GM12878 (cell line): ENCODE measurements around the gene KRTAP9-1. TPM values are rescaled to one million over a fixed set of nuclear protein-coding genes. Genes with fewer than 3 reads are reported as not detected.

Experiments
- ATAC-seq: fragments of 200-7000 bp; cut with Tn5 transposase; 3 replicates; pipeline ENCODE4 v1.9.1; 2020; ENCODE audit warnings: mild to moderate bottlenecking, moderate library complexity
- BruUV-seq: library from RNA; stranded (reverse); fragments of 400-500 nt; replicated peaks from 2 replicates; lab custom pipeline; 2021; lab: Mats Ljungman, UMichigan
- CTCF ChIA-PET: fragments of 300-600 bp; sonication (Branson Sonifier 250); formaldehyde crosslinking; extraction: SDS; loops from one replicate; lab custom pipeline; 2021; ENCODE audit warnings: inconsistent platforms; lab: Yijun Ruan, JAX
- POLR2A ChIA-PET: fragments of 350-600 bp; formaldehyde crosslinking; extraction: SDS; loops from one replicate; lab custom pipeline; 2021; ENCODE audit warnings: inconsistent platforms; lab: Charles Lee
- RAD21 ChIA-PET: fragments of 300-600 bp; sonication (Branson Sonifier 250); formaldehyde crosslinking; loops from one replicate; lab custom pipeline; 2023; ENCODE audit warnings: antibody characterized with exemption; ENCODE audit not compliant: unreplicated experiment; lab: Charles Lee
- SMC1A ChIA-PET: fragments of 300-600 bp; sonication (Branson Sonifier 250); formaldehyde crosslinking; loops from one replicate; lab custom pipeline; 2023; ENCODE audit not compliant: unreplicated experiment, uncharacterized antibody; lab: Charles Lee
- DNase-seq: peaks from one replicate; pipeline ENCODE4 v3.0.0-alpha.2; 2011; ENCODE audit warnings: low read depth, low spot score
- FAIRE-seq: peaks from 3 replicates; lab custom pipeline; 2011; peaks lifted over from hg19 to GRCh38; lab: Jason Lieb, UNC
- H2AFZ ChIP-seq: 2 replicates; pipeline ENCODE4 v1.6.0; 2011; ENCODE audit warnings: low read depth, low read length, control low read depth; ENCODE audit not compliant: control insufficient read depth
- H3K27ac ChIP-seq: 2 replicates; pipeline ENCODE4 v1.5.1; 2011; ENCODE audit warnings: control low read depth; ENCODE audit not compliant: control insufficient read depth, insufficient read depth
- H3K27me3 ChIP-seq, 2 experiments: replicated peaks in 1 of 2; 2 replicates each; pipeline versions ENCODE4 v1.6.0 to v1.6.1; 2011; ENCODE audit warnings: low read length in 1 of 2; ENCODE audit not compliant: control insufficient read depth in 2 of 2, insufficient read depth in 2 of 2
- H3K36me3 ChIP-seq, 2 experiments: 2 replicates each; pipeline ENCODE4 v1.5.1; 2011; ENCODE audit warnings: low read length in 1 of 2; ENCODE audit not compliant: control insufficient read depth in 2 of 2, insufficient read depth in 2 of 2
- H3K4me1 ChIP-seq: 2 replicates; pipeline ENCODE4 v1.6.1; 2011; ENCODE audit warnings: mild to moderate bottlenecking, low read length, moderate library complexity, mixed read lengths; ENCODE audit not compliant: control insufficient read depth, insufficient read depth
- H3K4me2 ChIP-seq: 2 replicates; pipeline ENCODE4 v1.6.0; 2011; ENCODE audit warnings: control low read depth; ENCODE audit not compliant: control insufficient read depth, insufficient read depth
- H3K4me3 ChIP-seq: fragments of 200-600 bp; sonication (generic); 2 replicates; pipeline ENCODE4 v1.5.1; 2016
- H3K79me2 ChIP-seq: 2 replicates; pipeline ENCODE4 v1.6.0; 2011; ENCODE audit warnings: low read length; ENCODE audit not compliant: control insufficient read depth, insufficient read depth
- H3K9ac ChIP-seq: 2 replicates; pipeline ENCODE4 v1.8.0; 2011; ENCODE audit warnings: low read length, control low read depth, mixed read lengths; ENCODE audit not compliant: control insufficient read depth, insufficient read depth
- H3K9me3 ChIP-seq: replicated peaks from 3 replicates; pipeline ENCODE4 v1.5.1; 2011; ENCODE audit warnings: mild to moderate bottlenecking, low read length; ENCODE audit not compliant: control insufficient read depth, insufficient read depth
- H4K20me1 ChIP-seq: 2 replicates; pipeline ENCODE4 v1.6.0; 2011; ENCODE audit not compliant: control insufficient read depth, insufficient read depth
- E2F4 ChIP-seq: IDR thresholded peaks from 2 replicates; pipeline ENCODE4 v1.6.1; 2012; ENCODE audit warnings: low read depth, low read length, improper control_type of control experiment
- FOXK2 ChIP-seq: fragments of 450-650 bp; IDR thresholded peaks from 2 replicates; pipeline ENCODE4 v1.6.1; 2017; ENCODE audit warnings: mild to moderate bottlenecking, moderate library complexity
- GABPA ChIP-seq: IDR thresholded peaks from 2 replicates; pipeline ENCODE4 v1.6.1; 2014; ENCODE audit warnings: antibody characterized with exemption, low read depth, mild to moderate bottlenecking, inconsistent platforms
- HCFC1 ChIP-seq: fragments of 150-350 bp; IDR thresholded peaks from 2 replicates; pipeline ENCODE4 v1.6.1; 2014; ENCODE audit warnings: low read length
- IRF4 ChIP-seq: IDR thresholded peaks from 2 replicates; pipeline ENCODE4 v1.6.1; 2011; ENCODE audit warnings: low read depth, low read length
- JUNB ChIP-seq: IDR thresholded peaks from 2 replicates; pipeline ENCODE4 v1.6.1; 2016; ENCODE audit warnings: antibody characterized with exemption, mild to moderate bottlenecking
- NRF1 ChIP-seq: conservative IDR thresholded peaks from 2 replicates; pipeline ENCODE4 v1.6.1; 2011; ENCODE audit warnings: mild to moderate bottlenecking, low read depth, low read length, improper control_type of control experiment
- SMARCA5 ChIP-seq: fragments of 450-650 bp; IDR thresholded peaks from 2 replicates; pipeline ENCODE4 v1.6.1; 2017; ENCODE audit warnings: mild to moderate bottlenecking
- WRNIP1 ChIP-seq: IDR thresholded peaks from 2 replicates; pipeline ENCODE4 v1.6.1; 2011; ENCODE audit warnings: low read depth, low read length, improper control_type of control experiment, borderline replicate concordance
- ZBED1 ChIP-seq: IDR thresholded peaks from 2 replicates; pipeline ENCODE4 v1.6.1; 2016; ENCODE audit warnings: borderline replicate concordance
- ZNF384 ChIP-seq: IDR thresholded peaks from 2 replicates; pipeline ENCODE4 v1.6.1; 2012; ENCODE audit warnings: low read depth, mild to moderate bottlenecking, low read length, improper control_type of control experiment, borderline replicate concordance
- ZNF622 ChIP-seq: fragments of 450-650 bp; IDR thresholded peaks from 2 replicates; pipeline ENCODE4 v1.6.1; 2017; ENCODE audit warnings: mild to moderate bottlenecking, inconsistent platforms
- ZNF687 ChIP-seq: fragments of 450-650 bp; IDR thresholded peaks from 2 replicates; pipeline ENCODE4 v1.6.1; 2017; ENCODE audit warnings: mild to moderate bottlenecking, moderate library complexity
- WGBS: methylation state at CpG from one replicate; pipeline ENCODE4 v1.1.6; 2016; ENCODE audit warnings: low lambda C conversion rate; ENCODE audit not compliant: insufficient replicate concordance, insufficient coverage; ENCODE audit errors: missing lambda C conversion rate; 5-methylcytosine and 5-hydroxymethylcytosine counted together
- in situ Hi-C: fragments of 300-500 bp; cut with MboI; formaldehyde crosslinking; loops from 9 replicates; pipeline ENCODE4 v1.14.3; 2018; ENCODE audit warnings: mixed read lengths
- intact Hi-C: fragments of 100-400 bp; cut with micrococcal nuclease; formaldehyde crosslinking; loops from one replicate; pipeline ENCODE4 v1.14.2; 2022; ENCODE audit not compliant: unreplicated experiment
- polyA plus RNA-seq, 11 experiments: library from polyadenylated mRNA; depleted of rRNA in 4 of 11; unstranded in 6 of 11; stranded (reverse) in 5 of 11; fragments of >200 nt; fragmentation: Nextera tagmentation in 4 of 11; fragmentation: Illumina TruSeq in 1 of 11; extraction: Ambion mirVana in 4 of 11; extraction: Trizol in 1 of 11; gene quantifications; 1 replicate in 1 of 11; 2 replicates in 10 of 11; pipeline versions ENCODE4 v1.2.1 to v1.2.3, GENCODE V29; 2011 to 2016; ENCODE audit warnings: inconsistent platforms in 2 of 11, missing spikeins in 2 of 11, low read depth in 1 of 11
- total RNA-seq, 4 experiments: library from RNA; depleted of rRNA in 3 of 4; stranded (reverse); fragments of >200 nt in 3 of 4; fragmentation: Illumina TruSeq in 1 of 4; extraction: Trizol in 1 of 4; gene quantifications; 2 replicates each; pipeline versions ENCODE4 v1.2.1 to v1.2.3, GENCODE V29; 2013 to 2021
- TF ChIP-seq, protein P1 (sequence below): fragments of 450-650 bp; IDR thresholded peaks from 2 replicates; pipeline ENCODE4 v1.6.1; 2014; ENCODE audit warnings: mild to moderate bottlenecking
- TF ChIP-seq, protein P2 (sequence below): fragments of 450-650 bp; IDR thresholded peaks from 2 replicates; pipeline ENCODE4 v1.6.1; 2016; ENCODE audit warnings: mild to moderate bottlenecking

KRTAP9-1 gene
- total and polyA plus RNA-seq, 10 of the 15 experiments (the other 5 are each of a cell fraction or from before 2014, with no cell fraction given): not detected

- ChIA-PET CTCF (no interaction called here), SMC1A (no interaction called here)
- Histone ChIP-seq H3K4me1 (no peaks in the 10 kb centered on the region), H3K36me3 (no peaks in the 10 kb centered on the region), H3K9me3 (no peaks in the 10 kb centered on the region), H3K27me3 (peaks cover 0 to 3% of the 10 kb centered on the region in 2 experiments; a peak in 1 of 4 replicates), H3K27ac (no peak overlapping the region), H3K4me2 (no peak overlapping the region), H3K79me2 (no peaks in the 10 kb centered on the region), H3K9ac (no peak overlapping the region), H2AFZ (no peak overlapping the region), H4K20me1 (no peaks in the 10 kb centered on the region), H3K4me3 (no peak overlapping the region)
- in situ Hi-C loops (no loop called here), intact Hi-C loops (no loop called here)
- DNase-seq (no peak), FAIRE-seq (no peak)
- BruUV-seq: no TSS peak
- TF ChIP-seq FOXK2 (no peak), JUNB (no peak), WRNIP1 (no peak), NRF1 (no peak), ZNF687 (no peak), ZNF384 (no peak), ZNF622 (no peak), HCFC1 (no peak), E2F4 (no peak), ZBED1 (no peak), IRF4 (no peak), GABPA (no peak), SMARCA5 (no peak)
- TF ChIP-seq, protein P1, sequence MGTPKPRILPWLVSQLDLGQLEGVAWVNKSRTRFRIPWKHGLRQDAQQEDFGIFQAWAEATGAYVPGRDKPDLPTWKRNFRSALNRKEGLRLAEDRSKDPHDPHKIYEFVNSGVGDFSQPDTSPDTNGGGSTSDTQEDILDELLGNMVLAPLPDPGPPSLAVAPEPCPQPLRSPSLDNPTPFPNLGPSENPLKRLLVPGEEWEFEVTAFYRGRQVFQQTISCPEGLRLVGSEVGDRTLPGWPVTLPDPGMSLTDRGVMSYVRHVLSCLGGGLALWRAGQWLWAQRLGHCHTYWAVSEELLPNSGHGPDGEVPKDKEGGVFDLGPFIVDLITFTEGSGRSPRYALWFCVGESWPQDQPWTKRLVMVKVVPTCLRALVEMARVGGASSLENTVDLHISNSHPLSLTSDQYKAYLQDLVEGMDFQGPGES: no peak
- TF ChIP-seq, protein P2, sequence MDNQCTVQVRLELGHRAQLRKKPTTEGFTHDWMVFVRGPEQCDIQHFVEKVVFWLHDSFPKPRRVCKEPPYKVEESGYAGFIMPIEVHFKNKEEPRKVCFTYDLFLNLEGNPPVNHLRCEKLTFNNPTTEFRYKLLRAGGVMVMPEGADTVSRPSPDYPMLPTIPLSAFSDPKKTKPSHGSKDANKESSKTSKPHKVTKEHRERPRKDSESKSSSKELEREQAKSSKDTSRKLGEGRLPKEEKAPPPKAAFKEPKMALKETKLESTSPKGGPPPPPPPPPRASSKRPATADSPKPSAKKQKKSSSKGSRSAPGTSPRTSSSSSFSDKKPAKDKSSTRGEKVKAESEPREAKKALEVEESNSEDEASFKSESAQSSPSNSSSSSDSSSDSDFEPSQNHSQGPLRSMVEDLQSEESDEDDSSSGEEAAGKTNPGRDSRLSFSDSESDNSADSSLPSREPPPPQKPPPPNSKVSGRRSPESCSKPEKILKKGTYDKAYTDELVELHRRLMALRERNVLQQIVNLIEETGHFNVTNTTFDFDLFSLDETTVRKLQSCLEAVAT: no peak
- TF ChIP-seq, all 136 proteins: peak for 0
- ChIA-PET RAD21 (no interaction called here), POLR2A (no interaction called here)
- 46% methylated on average over 6 of the region's 6 CpGs for WGBS
- no peak for ATAC-seq
These were observed 42.0 kb downstream of the KRTAP9-1 start for GRCh38 chr17:41231731-41232130.
